GM12873 (cell line): Measurements from ENCODE around the gene CT83.

Experiments
- CTCF ChIP-seq: IDR thresholded peaks from 2 replicates; pipeline ENCODE4 v1.5.1; 2012; ENCODE audit warnings: low read depth, mild to moderate bottlenecking, moderate library complexity, low read length, control low read depth; ENCODE audit not compliant: insufficient read depth; ENCODE audit errors: missing control alignments

Gene CT83, protein sequence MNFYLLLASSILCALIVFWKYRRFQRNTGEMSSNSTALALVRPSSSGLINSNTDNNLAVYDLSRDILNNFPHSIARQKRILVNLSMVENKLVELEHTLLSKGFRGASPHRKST

GRCh38 chrX:116462822-116463221 lies at the start of gene CT83:
Gene CT83, minus strand, starts transcription at chrX:116462976. Its CDS starts 120 bp downstream, at chrX:116462856.
- no peak for TF ChIP-seq CTCF

DNA sequence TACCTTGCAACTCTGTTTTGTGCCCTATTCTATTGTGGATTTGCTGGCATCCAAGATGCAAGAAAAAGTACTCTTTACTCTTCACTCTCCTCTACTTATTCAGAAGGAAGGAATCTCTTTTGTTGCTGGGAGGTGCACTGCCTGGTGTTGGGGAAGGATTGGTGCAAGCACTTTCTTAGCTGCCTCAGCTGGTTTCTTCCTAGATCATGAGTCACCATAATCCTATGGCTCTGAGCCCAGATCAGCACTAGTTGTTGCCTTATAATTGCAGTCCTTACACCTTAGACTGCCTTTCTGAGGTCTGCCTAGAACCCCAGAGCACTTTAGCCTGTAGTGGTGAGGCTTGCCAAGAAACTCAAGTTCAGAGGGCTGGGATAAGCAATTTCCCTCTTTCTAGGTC lies 37.0 kb upstream of the CT83 start:
- TF ChIP-seq CTCF, result no peak

DNA sequence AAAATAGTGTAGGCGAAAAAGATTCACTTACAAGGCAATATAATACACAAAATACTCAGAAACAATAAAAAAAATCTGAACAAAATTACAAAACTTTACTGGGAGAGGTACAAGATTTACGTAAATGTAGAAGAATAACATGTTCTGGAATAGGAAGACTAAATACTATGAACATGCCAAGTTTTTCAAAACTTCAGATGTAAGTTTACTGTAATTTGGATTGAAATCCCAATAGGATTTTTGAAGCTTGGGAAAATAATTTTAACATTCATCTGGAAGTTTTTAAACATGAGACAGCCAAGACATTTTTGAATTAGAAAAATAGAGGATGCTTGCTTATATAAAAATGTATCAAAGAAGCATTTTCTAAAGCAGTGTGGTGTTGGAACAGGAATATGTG lies 30.5 kb upstream of the CT83 start:
- TF ChIP-seq CTCF, result no peak

- no peak for TF ChIP-seq CTCF
Measured at GRCh38 chrX:116490104-116490503, 27.3 kb upstream of the CT83 start.

DNA sequence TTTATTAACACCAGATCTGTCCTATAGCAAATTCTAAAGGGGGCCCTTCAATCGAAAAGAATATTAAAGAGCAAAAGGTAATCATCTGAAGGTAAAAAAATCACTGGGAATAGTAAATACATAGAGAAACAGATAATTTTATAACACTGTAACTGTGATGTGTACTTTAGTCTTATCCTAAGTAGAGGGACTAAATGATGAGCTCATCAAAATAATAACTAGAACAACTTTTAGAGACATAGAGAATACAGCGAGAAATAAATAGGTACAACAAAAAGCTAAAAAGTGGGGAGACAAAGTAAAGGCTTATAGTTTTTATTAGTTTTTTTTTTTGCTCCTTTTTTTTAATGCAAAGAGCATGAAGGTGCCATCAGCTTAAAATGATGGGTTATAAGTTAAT lies 17.3 kb upstream of the CT83 start:
- TF ChIP-seq CTCF, result no peak

DNA sequence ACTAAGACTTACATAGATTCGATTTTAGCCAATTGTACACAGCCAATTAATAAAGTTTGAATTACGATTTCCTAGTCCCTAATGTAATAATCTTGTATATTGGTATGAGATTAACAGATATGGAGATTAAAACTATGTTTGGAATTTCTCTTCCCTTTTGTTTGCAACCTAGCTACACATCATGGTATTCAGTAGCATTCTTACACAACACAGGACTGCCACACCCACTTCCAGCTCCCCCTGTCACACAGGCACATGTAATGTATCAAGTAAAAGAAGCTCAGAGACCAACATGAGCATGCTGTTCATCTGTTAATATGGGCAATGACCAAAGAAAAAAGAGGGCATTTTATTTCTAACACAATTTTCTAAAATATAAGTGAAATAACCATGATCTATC lies 13.6 kb downstream of the CT83 start:
- no peak for TF ChIP-seq CTCF

DNA sequence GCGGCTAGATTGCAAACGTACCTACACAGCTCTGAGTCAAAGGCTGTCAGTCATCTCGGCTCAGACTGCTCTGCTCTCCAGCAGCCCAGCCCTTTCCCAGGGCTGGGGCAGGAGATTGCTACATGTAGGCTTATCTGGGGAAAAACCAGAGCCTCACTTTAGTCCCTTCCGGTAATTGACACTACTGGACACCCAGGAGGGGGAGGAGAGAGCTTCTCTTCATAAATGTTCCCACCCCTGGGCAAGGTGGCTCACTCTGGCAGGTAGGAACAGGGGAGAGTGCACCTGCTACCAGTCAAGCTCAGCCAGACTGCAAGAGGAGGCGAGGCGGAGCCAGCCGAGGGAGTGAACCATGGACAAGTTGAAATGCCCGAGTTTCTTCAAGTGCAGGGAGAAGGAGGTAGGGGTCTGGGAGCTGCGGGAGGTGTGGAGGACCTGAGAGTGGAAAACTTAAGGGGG lies 26.4 kb downstream of the CT83 start, which contains the start of gene SLC6A14:
TSS of gene SLC6A14 (plus strand) at position 249 of the 459 bp plus-strand sequence. CDS start at position 353, 104 bp downstream.
- TF ChIP-seq CTCF, result no peak
